Naive thymus-derived CD4-positive, alpha-beta T cell (primary cell): ENCODE results near the gene TMEM181. TPM values are rescaled to one million over a fixed set of nuclear protein-coding genes. Genes with fewer than 3 reads are reported as not detected.
"Not testable (repeated sequence)": the region's sequence is repeated elsewhere in the genome, so short reads cannot be mapped to it uniquely, and the experiment has no call there.

Source experiments
- ATAC-seq: fragments of 150-1000 bp; cut with Tn5 transposase; 2 replicates; pipeline ENCODE4 v1.10.0; 2021; ENCODE audit warnings: mild to moderate bottlenecking, moderate library complexity
- CTCF ChIA-PET: fragments of 350-600 bp; sonication (Branson Sonifier 250); formaldehyde crosslinking; loops from one replicate; lab custom pipeline; 2021; ENCODE audit warnings: antibody characterized with exemption; lab: Charles Lee
- POLR2A ChIA-PET: fragments of 350-600 bp; sonication (Branson Sonifier 250); formaldehyde crosslinking; loops from one replicate; lab custom pipeline; 2021; ENCODE audit warnings: antibody characterized with exemption, inconsistent platforms; lab: Charles Lee
- DNase-seq, 9 donors: peaks; one replicate each; pipeline versions ENCODE4 v3.0.0 to v3.0.0-alpha.2; 2020 to 2022; ENCODE audit warnings: mixed read lengths in 1 of 9
- H3K27ac ChIP-seq: one replicate; pipeline ENCODE4 v1.7.0; 2013; ENCODE audit warnings: mild to moderate bottlenecking, low read depth, low read length, moderate library complexity
- H3K27me3 ChIP-seq, 2 donors: one replicate each; pipeline ENCODE4 v1.7.0; 2013; ENCODE audit warnings: low read length in 2 of 2, mild to moderate bottlenecking in 2 of 2, moderate library complexity in 2 of 2; ENCODE audit not compliant: control insufficient read depth in 2 of 2, insufficient read depth in 2 of 2
- H3K36me3 ChIP-seq, 3 experiments: 1 replicate in 2 of 3; 2 replicates in 1 of 3; pipeline ENCODE4 v1.7.0; 2013; ENCODE audit warnings: low read length in 3 of 3, mild to moderate bottlenecking in 3 of 3, moderate library complexity in 1 of 3; ENCODE audit not compliant: insufficient read depth in 3 of 3, control insufficient read depth in 2 of 3
- H3K4me1 ChIP-seq, 2 donors: one replicate each; pipeline ENCODE4 v1.7.0; 2013; ENCODE audit warnings: low read length in 2 of 2, mild to moderate bottlenecking in 2 of 2, moderate library complexity in 1 of 2; ENCODE audit not compliant: control insufficient read depth in 2 of 2, insufficient read depth in 2 of 2
- H3K4me3 ChIP-seq: 2 replicates; pipeline ENCODE4 v1.7.0; 2013; ENCODE audit warnings: mild to moderate bottlenecking, low read length
- H3K9me3 ChIP-seq, 3 experiments: 1 replicate in 2 of 3; 2 replicates in 1 of 3; pipeline ENCODE4 v1.7.0; 2013; ENCODE audit warnings: low read length in 3 of 3; ENCODE audit not compliant: control insufficient read depth in 2 of 3
- H3K27ac Mint-ChIP-seq, 9 donors: one replicate each; pipeline ENCODE4 v1.8.0; 2020 to 2022; ENCODE audit warnings: mixed read lengths in 9 of 9, mild to moderate bottlenecking in 8 of 9, moderate library complexity in 5 of 9, inconsistent platforms in 2 of 9
- H3K27me3 Mint-ChIP-seq, 5 donors: one replicate each; pipeline ENCODE4 v1.8.0; 2021 to 2022; ENCODE audit warnings: mixed read lengths in 5 of 5, mild to moderate bottlenecking in 1 of 5
- H3K36me3 Mint-ChIP-seq, 5 donors: one replicate each; pipeline ENCODE4 v1.8.0; 2020 to 2022; ENCODE audit warnings: mixed read lengths in 5 of 5, mild to moderate bottlenecking in 3 of 5, inconsistent platforms in 1 of 5
- H3K4me1 Mint-ChIP-seq, 7 donors: one replicate each; pipeline ENCODE4 v1.8.0; 2020 to 2022; ENCODE audit warnings: mixed read lengths in 7 of 7, mild to moderate bottlenecking in 3 of 7, inconsistent platforms in 1 of 7
- H3K4me3 Mint-ChIP-seq, 10 donors: one replicate each; pipeline ENCODE4 v1.8.0; 2020 to 2022; ENCODE audit warnings: mild to moderate bottlenecking in 10 of 10, mixed read lengths in 10 of 10, moderate library complexity in 6 of 10, inconsistent platforms in 2 of 10
- H3K9me3 Mint-ChIP-seq, 11 donors: one replicate each; pipeline ENCODE4 v1.8.0; 2020 to 2022; ENCODE audit warnings: mixed read lengths in 11 of 11, mild to moderate bottlenecking in 4 of 11, inconsistent platforms in 1 of 11, moderate library complexity in 1 of 11
- intact Hi-C, 2 donors: fragments of 100-400 bp; cut with micrococcal nuclease; formaldehyde crosslinking; loops; one replicate each; pipeline ENCODE4 v1.15.1; 2023
- polyA plus RNA-seq, 2 donors: library from polyadenylated mRNA; unstranded; fragments of 300-500 nt; fragmentation: Illumina TruSeq; gene quantifications; one replicate each; pipeline ENCODE4 v1.2.3, GENCODE V29; 2021
- total RNA-seq, 6 experiments: library from RNA in 5 of 6; stranded (reverse) in 5 of 6; gene quantifications; 1 replicate in 5 of 6; 2 replicates in 1 of 6; pipeline ENCODE4 v1.2.3 and lab custom pipeline; 2021 to 2026

The TMEM181 gene
- total and polyA plus RNA-seq, 7 experiments from 2014 or later = 1.9 to 17.2 (median 15.7) TPM

DNA sequence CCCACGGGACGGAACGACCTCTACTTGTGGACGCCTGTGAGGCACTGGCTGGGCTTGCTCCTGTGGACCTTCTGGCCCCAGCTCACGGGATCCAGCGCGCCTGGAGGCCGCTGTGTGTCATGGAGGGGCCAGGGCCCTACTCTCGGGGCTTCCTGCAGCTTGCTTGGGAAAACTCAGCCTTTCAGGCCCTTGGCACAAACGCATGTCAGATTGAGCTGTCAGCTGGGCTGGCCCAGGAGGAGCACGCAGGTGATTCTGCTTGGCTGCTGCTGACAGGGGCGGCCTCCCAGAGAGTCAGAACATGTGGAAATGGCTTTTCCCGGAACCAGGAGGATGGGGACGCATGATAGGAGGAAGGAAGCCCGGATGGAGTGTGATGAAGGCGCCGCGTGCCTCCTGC, 39.7 kb downstream of the TMEM181 start:
- Histone ChIP-seq H3K4me3 (no peak overlapping the region), H3K27me3 (no peaks in the 10 kb centered on the region), H3K4me1 (no peaks in the 10 kb centered on the region), H3K9me3 (no peaks in the 10 kb centered on the region), H3K36me3 (peaks cover 0 to 48% (median 4%) of the 10 kb centered on the region in 3 experiments), H3K27ac (no peak overlapping the region)
- H3K27me3 Mint-ChIP-seq = no peaks in the 10 kb centered on the region
- H3K4me1 Mint-ChIP-seq = peaks cover 0 to 29% (median 9%) of the 10 kb centered on the region in 7 donors
- DNase-seq = no peak
- ChIA-PET POLR2A (interaction anchor here (0.6 kb wide), 1 partner anchor 1089 kb away, joined by 3 read pairs; no protein-coding TSS in a partner anchor), CTCF (interaction anchor here (0.6 kb wide), 1 partner anchor 130 kb away, joined by 3 read pairs; no protein-coding TSS in a partner anchor)
- no peaks in the 10 kb centered on the region for H3K9me3 Mint-ChIP-seq
- no peak overlapping the region for H3K27ac Mint-ChIP-seq
- no peak for ATAC-seq
- H3K4me3 Mint-ChIP-seq = no peak overlapping the region
- intact Hi-C loops = no loop called here
- peaks cover 5 to 56% (median 19%) of the 10 kb centered on the region in 5 donors for H3K36me3 Mint-ChIP-seq

DNA sequence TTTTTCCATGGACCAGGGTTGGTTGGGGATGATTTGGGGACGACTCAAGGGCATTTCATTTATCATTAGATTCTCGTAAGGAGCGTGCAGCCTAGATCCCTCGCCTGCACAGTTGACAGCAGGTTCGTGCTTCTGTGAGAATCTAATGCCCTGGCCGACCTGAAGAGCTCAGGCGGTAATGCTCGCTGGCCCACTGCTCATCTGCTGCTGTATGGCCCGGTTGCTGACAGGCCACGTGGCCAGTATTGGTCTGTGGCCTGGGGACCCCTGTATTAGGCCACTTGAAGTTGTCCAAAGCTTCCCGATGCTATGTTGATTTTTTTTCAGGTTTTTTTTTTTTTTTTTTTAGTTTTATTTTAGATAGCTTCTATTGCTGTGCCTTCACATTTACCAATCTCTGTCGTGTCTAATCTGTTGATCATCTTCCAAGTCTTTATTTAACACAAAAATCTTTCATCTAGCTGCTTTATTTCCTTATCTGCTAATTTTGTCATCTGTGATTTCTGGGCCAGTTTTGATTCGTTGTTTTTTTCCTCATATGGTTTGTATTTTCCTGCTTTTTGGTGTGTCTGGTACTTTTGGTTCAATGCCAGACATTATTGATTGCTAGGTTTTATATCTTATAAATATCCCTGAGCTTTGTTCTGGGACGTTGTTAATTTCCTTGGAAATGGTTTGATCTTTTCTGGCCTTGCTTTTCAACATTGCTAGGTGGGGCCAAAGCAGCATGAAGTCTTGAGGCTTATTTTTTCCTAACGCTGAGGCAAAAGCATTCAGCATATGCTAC, 43.6 kb downstream of the TMEM181 start:
- intact Hi-C loops = no loop called here
- Mint-ChIP-seq H3K27ac (peak overlapping the region in 5 of 9 donors; percentile 7 to 72 (median 64)), H3K36me3 (peaks cover 9 to 53% (median 17%) of the 10 kb centered on the region in 5 donors), H3K27me3 (no peaks in the 10 kb centered on the region), H3K9me3 (peaks cover 0 to 2% (median 0%) of the 10 kb centered on the region in 11 donors), H3K4me1 (peaks cover 0 to 19% (median 7%) of the 10 kb centered on the region in 7 donors), H3K4me3 (no peak overlapping the region)
- ChIA-PET CTCF (interaction anchor here (1.0 kb wide), 2 partner anchors 57 to 382 kb away, joined by 3 to 4 read pairs; no protein-coding TSS in a partner anchor), POLR2A (interaction anchor here (1.3 kb wide), 1 partner anchor 44 kb away, joined by 3 read pairs; no protein-coding TSS in a partner anchor)
- DNase-seq (no peak), ATAC-seq (no peak)
- no peaks in the 10 kb centered on the region for H3K4me1 ChIP-seq
- peaks cover 0 to 61% (median 8%) of the 10 kb centered on the region in 3 experiments for H3K36me3 ChIP-seq
- H3K9me3 ChIP-seq = no peaks in the 10 kb centered on the region
- no peak overlapping the region for H3K27ac ChIP-seq
- H3K4me3 ChIP-seq = no peak overlapping the region
- H3K27me3 ChIP-seq = no peaks in the 10 kb centered on the region

DNA sequence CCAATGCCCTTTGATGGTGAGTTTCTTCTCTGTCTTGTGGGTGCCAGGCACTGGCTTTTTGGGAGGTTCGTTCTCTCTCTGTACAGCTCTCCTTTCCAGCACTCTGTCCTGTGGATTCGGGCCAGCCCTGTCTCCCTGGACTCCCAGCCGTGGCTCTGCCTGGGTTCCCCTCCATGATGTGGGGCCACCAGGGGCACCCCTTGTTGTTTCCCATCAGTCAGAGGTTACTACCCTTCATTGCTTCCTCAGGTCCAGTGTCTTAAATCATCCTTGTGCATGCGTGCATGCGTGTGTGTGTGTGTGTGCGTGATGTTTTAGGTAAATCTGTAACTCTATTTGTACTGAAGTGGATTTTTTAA, 44.1 kb downstream of the TMEM181 start:
- DNase-seq (no peak), ATAC-seq (no peak)
- ChIA-PET POLR2A (no interaction called here), CTCF (interaction anchor here (1.0 kb wide), 2 partner anchors 56 to 383 kb away, joined by 3 to 4 read pairs; no protein-coding TSS in a partner anchor)
- H3K27me3 Mint-ChIP-seq = no peaks in the 10 kb centered on the region
- peaks cover 0 to 19% (median 7%) of the 10 kb centered on the region in 7 donors for H3K4me1 Mint-ChIP-seq
- no peak overlapping the region for H3K4me3 Mint-ChIP-seq
- peak overlapping the region in 5 of 9 donors; percentile 7 to 72 (median 71) for H3K27ac Mint-ChIP-seq
- no peaks in the 10 kb centered on the region for H3K4me1 ChIP-seq
- H3K27me3 ChIP-seq = no peaks in the 10 kb centered on the region
- intact Hi-C loops = no loop called here
- no peaks in the 10 kb centered on the region for H3K9me3 ChIP-seq
- H3K36me3 Mint-ChIP-seq = peaks cover 11 to 53% (median 17%) of the 10 kb centered on the region in 5 donors
- peaks cover 0 to 2% (median 0%) of the 10 kb centered on the region in 11 donors for H3K9me3 Mint-ChIP-seq
- H3K27ac ChIP-seq = no peak overlapping the region
- H3K36me3 ChIP-seq = peaks cover 0 to 64% (median 12%) of the 10 kb centered on the region in 3 experiments
- H3K4me3 ChIP-seq = no peak overlapping the region

DNA sequence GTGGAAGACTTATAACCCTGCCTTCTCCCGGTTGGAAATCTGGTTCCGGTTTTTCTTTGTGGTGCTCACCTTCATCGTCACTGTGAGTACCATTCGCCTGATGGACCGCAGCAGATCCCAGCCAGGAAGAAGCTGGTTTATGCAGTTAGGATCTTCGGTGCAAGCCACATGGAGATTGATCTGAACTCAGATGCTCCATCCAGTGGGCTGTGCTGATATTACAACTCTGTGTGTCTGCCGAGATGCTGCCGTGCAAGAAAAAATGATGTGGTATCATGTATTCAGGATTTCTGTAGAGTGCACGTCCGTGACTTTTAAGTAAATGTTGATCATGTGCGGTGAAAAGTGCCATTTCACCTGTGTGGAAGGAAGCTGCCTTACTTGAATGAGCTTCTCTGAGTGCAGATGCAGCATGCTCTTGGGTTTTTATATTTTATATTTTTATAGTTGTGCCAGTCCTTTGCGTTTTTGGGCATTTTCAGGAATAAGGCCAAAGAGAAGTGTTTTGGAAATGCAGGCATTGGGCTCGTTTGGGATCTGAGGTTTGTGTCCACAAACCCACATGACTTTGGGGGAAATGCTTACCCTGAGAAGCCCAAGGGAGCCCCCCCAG, 45.5 kb downstream of the TMEM181 start:
- peaks cover 0 to 2% (median 0%) of the 10 kb centered on the region in 11 donors for H3K9me3 Mint-ChIP-seq
- H3K4me1 Mint-ChIP-seq = peaks cover 0 to 19% (median 7%) of the 10 kb centered on the region in 7 donors
- peaks cover 11 to 60% (median 18%) of the 10 kb centered on the region in 5 donors for H3K36me3 Mint-ChIP-seq
- peak overlapping the region in 8 of 9 donors; percentile 5 to 83 (median 66) for H3K27ac Mint-ChIP-seq
- intact Hi-C loops = loop anchor here (1.0 kb wide), 2 partner anchors 384 to 391 kb away; no protein-coding TSS in a partner anchor
- POLR2A ChIA-PET = interaction anchor here (0.6 kb wide), 1 partner anchor 47 kb away, joined by 3 read pairs; no protein-coding TSS in a partner anchor
- Histone ChIP-seq H3K27ac (no peak overlapping the region), H3K9me3 (no peaks in the 10 kb centered on the region), H3K27me3 (no peaks in the 10 kb centered on the region), H3K4me3 (no peak overlapping the region), H3K4me1 (no peaks in the 10 kb centered on the region), H3K36me3 (peaks cover 7 to 65% (median 25%) of the 10 kb centered on the region in 3 experiments)
- no peak overlapping the region for H3K4me3 Mint-ChIP-seq
- no peaks in the 10 kb centered on the region for H3K27me3 Mint-ChIP-seq
- DNase-seq = peak in 8 of 9 donors; percentile 31 to 57 (median 44)
- CTCF ChIA-PET = interaction anchor here (0.7 to 2.0 kb wide), 8 partner anchors 10 to 391 kb away, joined by 3 to 10 read pairs (median 4); no protein-coding TSS in a partner anchor
- peak; percentile 85 for ATAC-seq

DNA sequence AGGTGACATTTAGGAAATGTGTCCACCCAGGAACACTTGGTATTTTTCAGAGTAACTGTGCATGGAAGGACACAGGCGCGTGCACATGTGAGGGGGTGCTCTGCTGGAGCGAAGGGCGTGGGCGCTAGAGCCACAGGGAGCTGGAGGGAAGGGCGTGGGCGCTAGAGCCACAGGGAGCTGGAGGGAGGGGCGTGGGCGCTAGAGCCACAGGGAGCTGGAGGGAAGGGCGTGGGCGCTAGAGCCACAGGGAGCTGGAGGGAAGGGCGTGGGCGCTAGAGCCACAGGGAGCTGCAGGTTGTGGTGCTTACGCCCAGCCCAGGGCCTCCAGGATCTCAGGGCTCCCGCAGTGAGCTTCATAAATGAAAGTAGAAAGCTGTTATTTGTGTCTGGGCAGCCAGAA, 46.1 kb downstream of the TMEM181 start:
- H3K4me1 ChIP-seq, DNase-seq, H3K4me3 Mint-ChIP-seq, H3K27me3 ChIP-seq, intact Hi-C loops, ATAC-seq, H3K9me3 ChIP-seq, H3K4me3 ChIP-seq, H3K9me3 Mint-ChIP-seq, POLR2A ChIA-PET, H3K27me3 Mint-ChIP-seq, H3K27ac ChIP-seq: not testable (repeated sequence)
- H3K36me3 Mint-ChIP-seq = peaks cover 11 to 63% (median 18%) of the 10 kb centered on the region in 5 donors
- H3K4me1 Mint-ChIP-seq = peaks cover 0 to 19% (median 7%) of the 10 kb centered on the region in 7 donors
- H3K36me3 ChIP-seq = peaks cover 13 to 72% (median 28%) of the 10 kb centered on the region in 3 experiments
- peak overlapping the region in 6 of 9 donors; percentile 29 to 76 (median 62) for H3K27ac Mint-ChIP-seq
- CTCF ChIA-PET = interaction anchor here (0.7 to 2.0 kb wide), 6 partner anchors 11 to 392 kb away, joined by 3 to 10 read pairs (median 5); no protein-coding TSS in a partner anchor

DNA sequence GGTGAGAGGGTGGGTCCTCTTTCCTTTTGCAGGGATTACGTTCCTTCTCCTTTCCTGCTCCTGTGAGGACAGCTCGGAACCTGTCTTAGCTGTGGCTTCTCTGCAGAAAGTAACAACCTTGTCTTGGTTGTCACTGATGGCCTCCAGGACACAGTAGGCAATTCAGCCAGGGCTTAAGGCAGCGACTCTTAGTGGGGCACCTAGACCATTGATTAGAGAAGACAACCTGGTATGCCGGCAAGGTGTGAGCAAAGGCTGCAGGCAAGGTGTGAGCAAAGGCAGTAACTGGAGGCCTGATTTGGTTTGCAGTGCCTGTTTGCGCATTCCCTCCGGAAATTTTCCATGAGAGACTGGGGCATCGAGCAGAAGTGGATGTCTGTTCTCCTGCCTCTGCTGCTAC, 47.0 kb downstream of the TMEM181 start:
- Mint-ChIP-seq H3K4me3 (no peak overlapping the region), H3K27me3 (no peaks in the 10 kb centered on the region), H3K36me3 (peaks cover 13 to 69% (median 22%) of the 10 kb centered on the region in 5 donors), H3K27ac (no peak overlapping the region), H3K9me3 (peaks cover 0 to 2% (median 0%) of the 10 kb centered on the region in 11 donors), H3K4me1 (peaks cover 0 to 19% (median 7%) of the 10 kb centered on the region in 7 donors)
- ATAC-seq (no peak), DNase-seq (no peak)
- Histone ChIP-seq H3K27me3 (no peaks in the 10 kb centered on the region), H3K36me3 (peaks cover 14 to 81% (median 35%) of the 10 kb centered on the region in 3 experiments), H3K27ac (no peak overlapping the region), H3K9me3 (no peaks in the 10 kb centered on the region), H3K4me1 (peaks cover 0 to 2% of the 10 kb centered on the region in 2 donors), H3K4me3 (no peak overlapping the region)
- ChIA-PET CTCF (interaction anchor here (0.7 to 1.0 kb wide), 2 partner anchors 12 to 402 kb away, joined by 3 read pairs; no protein-coding TSS in a partner anchor), POLR2A (no interaction called here)
- intact Hi-C loops = no loop called here
